LNCaP clone FGC (cell line): ENCODE results near the gene UBIAD1.
"Not testable (repeated sequence)": the region's sequence is repeated elsewhere in the genome, so short reads cannot be mapped to it uniquely, and the experiment has no call there.

Experiments
- DNase-seq: peaks from one replicate; pipeline ENCODE4 v3.0.0-alpha.2; 2011; ENCODE audit warnings: low read depth
- H3K4me3 ChIP-seq: 2 replicates; pipeline ENCODE4 v1.5.1; 2011; ENCODE audit warnings: mild to moderate bottlenecking, low read depth, low read length, control low read depth
- TF ChIP-seq, protein P1 (sequence below): IDR thresholded peaks from 2 replicates; pipeline ENCODE4 v1.5.1; 2012; ENCODE audit warnings: mild to moderate bottlenecking; ENCODE audit not compliant: control insufficient read depth, insufficient read depth; ENCODE audit errors: extremely low read depth

UBIAD1 gene

DNA sequence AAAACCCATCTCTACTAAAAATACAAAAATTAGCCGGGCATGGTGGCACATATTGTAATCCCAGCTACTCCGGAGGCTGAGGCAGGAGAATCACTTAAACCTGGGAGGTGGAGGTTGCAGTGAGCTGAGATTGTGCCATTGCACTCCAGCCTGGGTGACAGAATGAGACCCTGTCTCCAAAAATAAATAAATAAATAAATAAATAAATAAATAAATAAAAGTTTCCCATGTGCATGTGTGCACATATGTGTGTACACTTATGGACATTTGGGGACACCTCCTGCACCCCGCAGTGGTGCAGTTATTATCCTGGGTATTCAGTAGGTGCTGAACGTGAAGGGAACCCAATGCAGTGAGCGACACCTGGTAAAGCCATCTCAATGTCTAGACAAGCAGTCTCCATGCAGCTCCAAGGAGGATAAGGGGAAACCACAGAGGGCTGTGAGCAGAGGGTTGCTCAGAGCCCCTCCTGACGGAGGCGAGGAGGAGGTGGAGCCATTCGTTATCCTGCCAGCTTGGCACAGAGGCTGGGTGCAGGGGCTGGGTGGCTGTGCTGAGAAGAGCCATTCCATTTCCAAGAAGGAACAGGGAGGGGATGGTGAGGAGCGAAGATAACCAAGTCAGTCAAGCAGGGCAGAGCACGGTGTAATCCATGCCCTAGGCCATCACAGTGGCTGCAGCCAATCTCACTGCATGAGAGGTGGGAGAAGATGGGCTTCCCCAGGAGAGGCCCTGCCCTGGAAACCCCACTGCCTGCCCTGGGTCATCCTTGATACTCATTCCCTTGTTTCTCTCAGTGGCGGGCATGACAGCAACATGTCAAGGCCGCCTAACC is 25.6 kb downstream of the UBIAD1 start:
- no peak overlapping the region for H3K4me3 ChIP-seq
- TF ChIP-seq, protein P1, sequence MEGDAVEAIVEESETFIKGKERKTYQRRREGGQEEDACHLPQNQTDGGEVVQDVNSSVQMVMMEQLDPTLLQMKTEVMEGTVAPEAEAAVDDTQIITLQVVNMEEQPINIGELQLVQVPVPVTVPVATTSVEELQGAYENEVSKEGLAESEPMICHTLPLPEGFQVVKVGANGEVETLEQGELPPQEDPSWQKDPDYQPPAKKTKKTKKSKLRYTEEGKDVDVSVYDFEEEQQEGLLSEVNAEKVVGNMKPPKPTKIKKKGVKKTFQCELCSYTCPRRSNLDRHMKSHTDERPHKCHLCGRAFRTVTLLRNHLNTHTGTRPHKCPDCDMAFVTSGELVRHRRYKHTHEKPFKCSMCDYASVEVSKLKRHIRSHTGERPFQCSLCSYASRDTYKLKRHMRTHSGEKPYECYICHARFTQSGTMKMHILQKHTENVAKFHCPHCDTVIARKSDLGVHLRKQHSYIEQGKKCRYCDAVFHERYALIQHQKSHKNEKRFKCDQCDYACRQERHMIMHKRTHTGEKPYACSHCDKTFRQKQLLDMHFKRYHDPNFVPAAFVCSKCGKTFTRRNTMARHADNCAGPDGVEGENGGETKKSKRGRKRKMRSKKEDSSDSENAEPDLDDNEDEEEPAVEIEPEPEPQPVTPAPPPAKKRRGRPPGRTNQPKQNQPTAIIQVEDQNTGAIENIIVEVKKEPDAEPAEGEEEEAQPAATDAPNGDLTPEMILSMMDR, result no peak
- DNase-seq, result no peak

DNA sequence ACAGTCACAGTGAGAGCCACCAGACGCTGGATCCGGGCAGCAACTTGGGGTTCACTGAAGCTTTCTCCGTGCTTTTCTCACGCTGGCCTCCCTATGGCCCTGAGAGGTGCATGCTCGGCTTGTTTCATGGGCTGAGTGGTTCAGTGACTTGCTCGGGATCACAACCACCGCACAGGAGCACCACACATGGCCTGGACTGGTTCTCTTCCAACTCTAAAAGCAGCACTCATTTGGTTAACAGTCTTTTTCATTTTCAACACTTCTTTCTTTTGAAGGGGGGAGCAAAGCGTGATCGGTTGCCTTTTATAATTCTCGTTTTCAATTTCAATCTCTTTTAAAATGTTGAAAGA is 26.2 kb downstream of the UBIAD1 start:
- no peak for DNase-seq
- H3K4me3 ChIP-seq, result no peak overlapping the region
- TF ChIP-seq, protein P1, result no peak

DNA sequence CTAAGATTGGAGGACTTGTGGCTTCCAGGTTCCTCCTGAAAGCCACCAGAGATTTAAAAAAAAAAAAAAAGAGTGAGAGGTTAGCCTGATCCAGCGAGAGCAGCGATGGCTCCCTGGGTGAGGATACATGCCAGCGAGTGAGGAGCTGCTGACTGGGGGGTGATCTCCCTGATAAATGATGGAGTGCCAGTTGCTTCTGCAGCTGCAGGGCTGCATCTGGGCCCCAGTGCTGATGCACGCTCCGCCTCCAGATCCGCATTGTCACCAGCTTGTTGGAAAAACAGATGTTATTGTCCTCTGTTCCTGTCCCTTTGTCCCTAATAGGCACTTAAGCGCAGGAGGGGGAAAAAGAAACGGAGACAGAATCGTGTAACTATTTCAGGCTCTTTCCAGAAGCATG is 28.6 kb downstream of the UBIAD1 start:
- DNase-seq, result no peak
- TF ChIP-seq, protein P1, result no peak
- no peak overlapping the region for H3K4me3 ChIP-seq

DNA sequence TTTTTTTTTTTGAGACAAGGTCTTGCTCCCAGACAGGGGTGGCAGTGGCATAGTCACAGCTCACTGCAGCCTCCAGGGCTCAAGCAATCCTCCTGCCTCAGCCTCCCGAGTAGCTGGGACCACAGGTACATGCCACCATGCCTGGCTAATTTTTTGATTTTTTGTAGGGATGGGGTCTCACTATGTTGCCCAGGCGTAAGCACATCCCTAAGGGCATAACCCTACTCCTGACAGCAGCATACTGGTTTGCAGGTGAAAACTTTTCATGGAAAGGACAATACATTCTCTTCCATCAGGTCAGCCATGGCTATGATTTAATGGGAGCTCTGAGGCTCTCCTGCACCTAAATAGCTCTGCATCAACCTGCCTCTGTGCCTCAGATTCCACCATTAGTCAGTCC is 29.4 kb downstream of the UBIAD1 start:
- TF ChIP-seq, protein P1, result no peak
- no peak for DNase-seq
- H3K4me3 ChIP-seq, result no peak overlapping the region

DNA sequence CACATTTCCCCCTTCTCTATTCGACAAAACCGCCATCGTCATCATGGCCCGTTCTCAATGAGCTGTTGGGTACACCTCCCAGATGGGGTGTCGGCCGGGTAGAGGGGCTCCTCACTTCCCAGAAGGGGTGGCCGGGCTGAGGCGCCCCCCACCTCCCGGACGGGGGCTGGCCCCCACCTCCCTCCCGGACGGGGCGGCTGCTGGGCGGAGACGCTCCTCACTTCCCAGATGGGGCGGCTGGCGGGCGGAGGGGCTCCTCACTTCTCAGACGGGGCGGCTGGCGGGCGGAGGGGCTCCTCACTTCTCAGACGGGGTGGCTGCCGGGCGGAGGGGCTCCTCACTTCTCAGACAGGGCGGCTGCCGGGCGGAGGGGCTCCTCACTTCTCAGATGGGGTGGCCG is 32.5 kb downstream of the UBIAD1 start:
- H3K4me3 ChIP-seq, DNase-seq: not testable (repeated sequence)

DNA sequence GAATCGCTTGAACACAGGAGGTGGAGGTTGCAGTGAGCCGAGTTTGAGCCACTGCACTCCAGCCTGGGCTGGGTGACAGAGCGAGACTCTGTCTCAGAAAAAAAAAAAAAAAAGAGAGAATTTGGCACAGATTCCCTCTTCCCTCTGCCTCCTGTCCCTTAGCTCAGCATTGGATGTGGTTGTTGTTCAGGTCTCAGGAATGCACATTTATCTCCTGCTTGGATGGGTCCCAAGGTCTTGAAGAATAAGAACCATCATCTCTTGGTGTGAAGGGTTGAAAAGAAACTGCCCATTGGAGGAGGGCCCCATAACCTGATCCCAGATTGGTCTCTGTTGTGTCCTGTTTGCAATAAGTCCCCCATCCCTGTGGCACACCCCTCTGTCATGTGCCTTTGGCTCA is 34.9 kb downstream of the UBIAD1 start:
- no peak overlapping the region for H3K4me3 ChIP-seq
- no peak for DNase-seq
- TF ChIP-seq, protein P1, result no peak

DNA sequence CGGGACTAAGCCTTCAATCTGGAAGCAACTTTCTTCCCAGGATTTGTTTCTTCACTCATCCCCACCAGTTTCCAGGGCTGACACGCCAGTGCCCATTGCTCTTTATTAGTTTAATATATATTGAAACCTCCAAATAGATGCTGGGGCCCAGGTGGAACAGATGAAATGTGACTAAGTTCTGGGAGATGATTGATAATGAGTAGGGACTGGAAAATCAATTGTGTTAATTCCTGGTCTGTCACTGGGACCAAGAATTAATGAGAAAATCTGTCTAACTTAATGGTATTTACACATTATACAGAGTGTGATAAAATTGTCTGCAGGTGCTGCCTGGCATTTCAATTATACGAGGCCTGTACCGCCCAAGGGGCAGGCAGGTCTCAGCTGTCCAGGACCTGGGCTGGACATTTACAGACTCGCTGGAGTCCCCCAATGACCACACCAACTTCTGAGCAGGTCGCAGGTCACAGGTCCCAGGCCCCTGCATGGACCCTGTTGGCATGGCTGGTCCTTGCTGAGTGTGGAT is 35.8 kb downstream of the UBIAD1 start:
- no peak for DNase-seq
- no peak overlapping the region for H3K4me3 ChIP-seq
- TF ChIP-seq, protein P1, result no peak
